Muscle of back (tissue), 11 donors: ENCODE measurements around the gene KIF16B. TPM values are rescaled to one million over a fixed set of nuclear protein-coding genes. Genes with fewer than 3 reads are reported as not detected.
"Not testable (repeated sequence)": the region's sequence is repeated elsewhere in the genome, so short reads cannot be mapped to it uniquely, and the experiment has no call there.

ENCODE experiments used
- DNase-seq, 3 donors: peaks; one replicate each; pipeline versions ENCODE4 v3.0.0 to v3.0.0-alpha.2; 2013
- polyA plus RNA-seq, 10 donors: library from polyadenylated mRNA; unstranded; fragments of 120-200 nt; gene quantifications; one replicate each; pipeline ENCODE4 v1.2.1, GENCODE V29; 2013; ENCODE audit not compliant: insufficient read length in 10 of 10

The KIF16B gene
- polyA plus RNA-seq, 10 donors = 13.1 to 35.8 (median 18.4) TPM

DNA sequence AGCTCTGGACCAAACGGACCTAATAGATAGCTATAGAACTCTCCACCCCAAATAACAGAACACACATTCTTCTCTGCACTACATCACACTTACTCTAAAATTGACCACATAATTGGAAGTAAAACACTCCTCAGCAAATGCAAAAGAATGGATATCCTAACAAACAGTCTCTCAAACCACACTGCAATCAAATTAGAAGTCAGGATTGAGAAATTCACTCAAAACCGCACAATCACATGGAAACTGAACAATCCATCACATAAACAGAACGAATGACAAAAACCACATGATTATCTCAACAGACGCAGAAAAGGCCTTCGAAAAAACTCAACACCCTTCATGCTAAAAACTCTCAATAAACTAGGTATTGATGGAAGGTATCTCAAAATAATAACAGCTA, 50.6 kb downstream of the KIF16B start:
- not testable (repeated sequence) for DNase-seq

DNA sequence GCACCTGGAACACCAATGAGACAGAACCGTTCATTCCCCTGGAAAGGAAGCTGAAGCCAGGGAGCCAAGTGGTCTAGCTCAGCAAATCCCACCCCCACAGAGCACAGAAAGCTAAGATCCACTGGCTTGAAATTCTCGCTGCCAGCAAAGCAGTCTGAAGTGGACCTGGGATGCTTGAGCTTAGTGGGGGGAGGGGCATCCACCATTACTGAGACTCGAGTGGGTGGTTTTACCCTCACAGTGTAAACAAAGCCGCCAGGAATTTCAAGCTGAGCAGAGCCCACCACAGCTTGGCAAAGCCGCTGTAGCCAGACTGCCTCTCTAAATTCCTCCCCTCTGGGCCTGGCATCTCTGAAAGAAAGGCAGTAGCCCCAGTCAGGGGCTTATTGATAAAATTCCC, 53.1 kb downstream of the KIF16B start:
- DNase-seq = no peak

DNA sequence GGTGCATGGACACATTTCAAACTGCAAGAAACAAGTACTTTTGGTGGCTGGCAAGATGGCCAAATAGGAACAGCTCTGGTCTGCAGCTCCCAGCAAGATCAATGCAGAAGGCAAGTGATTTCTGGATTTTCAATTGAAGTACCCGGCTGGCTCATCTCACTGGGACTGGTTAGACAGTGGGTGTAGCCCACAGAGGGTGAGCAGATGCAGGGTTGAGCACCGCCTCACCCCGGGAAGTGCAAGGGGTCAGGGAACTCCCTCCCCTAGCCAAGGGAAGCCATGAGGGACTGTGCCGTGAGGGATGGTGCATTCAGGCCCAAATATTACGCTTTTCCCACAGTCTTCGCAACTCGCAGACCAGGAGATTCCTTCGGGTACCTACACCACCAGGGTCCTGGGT, 53.6 kb downstream of the KIF16B start:
- not testable (repeated sequence) for DNase-seq

DNA sequence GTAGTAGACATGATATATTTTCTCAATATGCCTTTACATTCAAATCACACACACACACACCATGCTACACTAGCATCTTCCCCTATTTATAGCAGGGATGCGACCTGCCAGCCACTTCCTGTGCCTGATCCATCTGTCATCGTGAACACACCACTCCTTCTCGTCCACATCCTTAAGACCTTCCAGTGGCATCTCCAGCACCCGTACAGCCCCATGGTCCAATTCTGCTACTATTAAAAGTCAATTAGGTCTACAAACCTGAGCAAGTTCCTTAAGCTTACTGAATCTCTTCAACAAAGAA, 54.5 kb downstream of the KIF16B start:
- no peak for DNase-seq

DNA sequence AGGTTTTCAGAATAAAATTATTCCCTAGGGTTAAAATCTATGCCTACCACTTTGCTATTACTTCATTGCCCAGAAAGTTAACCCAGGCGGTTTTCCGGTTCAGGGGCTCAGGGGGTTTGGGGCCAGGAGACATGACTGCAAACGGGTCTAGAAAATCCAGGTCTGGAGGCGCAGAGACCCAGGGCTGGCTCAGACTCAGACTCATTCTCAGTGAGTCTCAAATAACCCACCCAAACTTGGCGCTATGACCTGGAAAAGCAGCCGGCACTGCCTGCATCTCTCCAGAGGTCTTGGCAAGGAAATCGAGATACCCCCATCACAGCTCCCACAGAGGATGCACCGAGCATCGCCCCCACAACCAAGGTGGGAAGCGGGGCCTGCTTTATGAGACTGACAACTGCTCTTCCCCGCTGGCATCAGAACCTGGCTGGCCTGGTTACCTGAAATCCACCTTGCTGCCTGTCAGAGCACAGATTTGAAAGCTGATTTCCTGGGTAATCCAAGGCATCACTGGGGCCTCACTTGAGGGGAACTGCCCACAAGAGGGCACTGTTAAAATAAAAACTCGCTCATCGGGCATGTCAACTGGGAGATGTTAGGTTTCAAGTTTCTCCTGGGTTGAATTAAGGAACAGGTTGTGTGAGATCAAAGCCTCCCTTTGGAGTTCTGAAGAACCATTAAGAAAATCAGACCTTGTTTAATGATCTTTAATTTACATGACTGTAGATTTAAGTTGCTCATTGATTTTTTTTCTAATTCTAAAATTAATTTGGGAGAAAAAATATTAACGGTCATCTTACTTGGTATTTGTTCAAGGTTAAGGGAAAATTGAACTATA, 55.1 kb downstream of the KIF16B start:
- peak; percentile 30 to 38 (median 37) for DNase-seq

DNA sequence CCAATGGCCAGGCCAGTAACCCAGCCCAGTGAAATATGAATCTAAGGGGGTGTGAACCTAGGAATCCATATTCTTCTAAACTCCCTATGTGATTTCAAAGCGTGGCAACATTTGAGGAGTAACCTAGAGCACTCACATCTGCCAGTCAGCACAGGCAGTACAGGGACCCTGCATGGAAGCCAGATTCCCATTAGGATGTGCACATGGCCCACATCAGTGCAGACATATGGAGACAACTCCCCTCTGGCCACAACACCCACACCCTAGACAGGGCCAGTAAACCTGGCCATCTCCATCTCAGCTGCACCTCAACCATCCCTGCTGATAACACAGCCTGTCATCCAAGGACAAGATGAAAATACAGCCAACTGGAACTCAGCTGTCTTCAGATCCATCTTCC, 56.5 kb downstream of the KIF16B start:
- DNase-seq = no peak

DNA sequence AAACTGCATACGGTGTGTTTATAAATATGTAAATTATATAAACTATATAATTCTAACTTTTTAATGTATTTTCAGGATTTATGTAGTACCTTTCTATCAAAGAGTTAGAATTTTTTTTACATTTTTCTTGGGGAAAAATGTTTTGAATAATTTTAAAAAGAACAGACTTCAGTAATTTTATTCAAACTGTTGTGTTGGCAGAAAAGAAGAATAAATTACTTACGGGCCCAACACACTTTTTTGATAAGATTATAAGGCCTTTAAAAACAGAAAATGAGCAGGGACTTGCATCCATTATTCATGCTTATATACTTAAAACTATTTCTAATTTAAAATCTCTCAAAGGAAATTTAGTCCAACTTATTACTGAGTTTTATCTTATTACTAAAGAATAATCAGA, 58.2 kb downstream of the KIF16B start:
- no peak for DNase-seq

DNA sequence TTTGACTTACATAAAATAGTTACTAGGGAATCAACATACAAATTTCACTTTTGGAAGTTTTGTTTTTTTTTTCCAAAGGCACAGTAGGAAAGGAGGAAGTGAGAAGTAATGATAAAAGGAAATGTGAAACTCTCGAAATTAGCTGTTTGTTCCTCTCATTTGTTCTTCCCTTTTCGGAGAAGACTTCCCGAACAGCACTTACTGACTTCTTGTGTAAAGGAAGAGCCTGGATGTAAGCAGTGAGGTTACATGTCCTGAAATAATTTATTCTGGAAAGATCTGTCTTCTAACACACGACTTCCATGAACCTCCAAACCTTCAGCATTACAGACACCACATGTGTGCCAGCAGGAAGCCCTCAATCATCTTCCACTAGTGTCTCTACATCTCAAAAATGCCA, 59.1 kb downstream of the KIF16B start:
- no peak for DNase-seq

DNA sequence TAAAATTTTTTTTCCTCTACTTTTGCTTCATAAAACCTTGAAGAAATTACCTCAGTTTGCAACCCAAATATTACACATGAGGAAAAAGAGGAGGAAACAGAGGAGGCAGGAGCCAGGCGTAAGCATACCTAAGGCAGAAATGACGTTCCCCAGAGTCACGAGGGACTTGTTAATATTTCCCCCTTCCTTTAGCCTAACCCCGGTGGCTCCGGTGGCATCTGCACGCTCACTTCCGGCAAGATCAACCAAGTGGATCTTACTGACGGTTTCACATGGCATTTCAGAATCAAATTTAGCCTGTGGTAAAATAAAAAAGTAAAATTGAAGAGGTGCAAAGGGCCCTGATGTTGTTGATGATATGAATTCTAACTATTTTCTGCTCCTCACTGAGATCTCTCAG, 67.4 kb downstream of the KIF16B start:
- no peak for DNase-seq

DNA sequence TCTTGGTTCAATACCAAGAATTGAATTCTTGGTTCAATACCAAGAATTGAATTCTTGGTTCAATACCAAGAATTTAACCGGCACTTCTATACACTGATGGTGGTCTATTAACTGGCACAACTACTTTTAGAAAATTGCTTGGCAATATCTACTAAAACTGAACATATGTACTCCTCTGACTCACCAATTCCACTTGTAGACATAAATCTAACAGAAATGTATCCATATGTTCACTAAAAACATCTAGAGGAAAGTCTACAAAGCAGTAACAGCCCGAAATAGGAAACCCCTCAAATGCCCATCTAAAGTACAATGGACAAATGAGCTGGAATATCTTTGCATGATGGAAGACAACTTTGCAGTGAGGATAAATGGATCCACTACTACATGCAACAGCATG, 71.9 kb downstream of the KIF16B start:
- peak in 1 of 3 donors; percentile 51 for DNase-seq

DNA sequence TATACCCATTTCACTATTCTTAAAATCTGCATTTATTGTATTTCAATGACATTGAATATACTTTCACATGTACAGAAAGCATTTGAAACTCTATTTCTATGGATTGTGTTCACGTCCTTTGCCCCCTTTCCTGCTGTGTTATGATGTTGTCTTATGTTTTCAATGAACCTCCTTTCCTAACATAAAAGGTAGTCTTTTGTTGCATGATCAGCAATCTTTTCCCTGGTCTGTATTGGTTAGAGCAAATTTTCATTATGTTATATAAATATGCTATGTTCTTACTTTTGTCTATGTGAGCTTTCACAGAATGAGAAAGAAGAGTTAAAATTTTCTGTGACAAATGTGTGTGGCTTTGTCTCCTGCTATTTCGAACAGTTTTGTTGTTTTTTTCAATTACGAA, 73.1 kb downstream of the KIF16B start:
- no peak for DNase-seq

DNA sequence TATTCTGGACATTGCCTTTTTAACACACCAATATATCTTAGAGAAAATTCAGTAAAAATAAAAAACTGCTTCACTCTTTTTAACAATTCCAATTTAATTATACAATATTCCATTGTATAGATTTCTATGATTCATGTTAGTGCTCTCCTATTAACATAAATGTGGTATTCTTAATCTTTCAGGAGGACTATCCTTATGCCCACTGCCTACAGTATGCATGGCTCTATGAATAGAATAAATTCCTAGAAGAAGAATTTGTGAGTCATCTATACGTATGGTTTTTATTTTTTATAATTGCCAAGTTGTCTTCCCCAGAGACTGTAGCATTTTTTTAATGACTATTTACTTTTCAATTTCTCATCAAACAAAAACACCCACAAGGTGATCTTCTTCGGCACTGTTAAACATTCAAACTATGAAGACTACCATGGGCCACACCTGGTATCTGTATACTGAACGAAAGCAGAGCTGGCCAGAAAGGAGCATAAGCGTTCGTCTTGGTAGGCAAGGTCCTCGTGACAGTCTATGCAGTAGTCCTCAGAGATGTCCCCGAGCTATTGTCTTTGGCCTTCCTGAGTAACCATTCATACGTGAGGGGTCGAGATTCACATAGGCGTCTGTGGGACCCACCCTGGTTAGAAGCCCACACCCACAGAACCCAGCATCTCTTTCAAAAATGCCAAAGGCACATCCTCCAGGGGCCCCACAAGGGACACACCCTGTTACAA, 74.6 kb downstream of the KIF16B start:
- DNase-seq = no peak

DNA sequence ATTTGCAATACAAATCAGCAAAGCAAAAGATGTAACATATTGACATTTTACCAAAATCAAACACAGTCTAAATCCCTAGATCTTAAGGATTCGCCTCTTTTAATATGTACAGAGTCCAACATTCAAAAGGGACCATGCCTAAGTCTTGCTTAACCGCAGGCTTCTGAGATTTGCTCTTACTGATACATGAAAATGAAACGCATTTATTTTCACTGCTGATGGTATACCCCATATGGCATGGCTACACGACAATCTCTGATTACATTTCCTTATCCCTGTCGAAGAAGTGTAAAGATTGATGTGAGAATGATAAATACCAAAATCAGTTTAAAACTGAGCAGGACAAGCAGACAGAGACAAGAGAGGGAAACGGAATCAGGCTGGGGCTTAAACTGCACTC, 75.4 kb downstream of the KIF16B start:
- DNase-seq = no peak

DNA sequence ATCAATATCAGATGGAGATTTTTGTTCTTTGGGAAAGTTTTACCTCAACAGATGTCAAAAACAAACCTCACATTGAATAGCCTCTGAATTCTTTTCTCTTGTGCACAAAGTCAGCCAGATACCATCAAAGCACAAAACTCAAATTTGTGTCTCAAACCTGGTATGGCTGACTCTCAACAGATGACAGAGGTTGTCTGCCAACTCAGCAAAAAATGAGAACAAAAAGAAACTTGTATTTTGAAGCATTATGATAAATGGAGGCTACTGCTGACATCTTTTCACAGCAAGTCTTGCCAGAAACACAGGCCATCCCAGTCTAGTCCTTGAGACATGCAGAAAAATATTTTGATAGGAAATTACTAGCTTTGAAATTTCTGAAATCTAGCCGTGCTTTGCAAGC, 79.8 kb downstream of the KIF16B start:
- no peak for DNase-seq

DNA sequence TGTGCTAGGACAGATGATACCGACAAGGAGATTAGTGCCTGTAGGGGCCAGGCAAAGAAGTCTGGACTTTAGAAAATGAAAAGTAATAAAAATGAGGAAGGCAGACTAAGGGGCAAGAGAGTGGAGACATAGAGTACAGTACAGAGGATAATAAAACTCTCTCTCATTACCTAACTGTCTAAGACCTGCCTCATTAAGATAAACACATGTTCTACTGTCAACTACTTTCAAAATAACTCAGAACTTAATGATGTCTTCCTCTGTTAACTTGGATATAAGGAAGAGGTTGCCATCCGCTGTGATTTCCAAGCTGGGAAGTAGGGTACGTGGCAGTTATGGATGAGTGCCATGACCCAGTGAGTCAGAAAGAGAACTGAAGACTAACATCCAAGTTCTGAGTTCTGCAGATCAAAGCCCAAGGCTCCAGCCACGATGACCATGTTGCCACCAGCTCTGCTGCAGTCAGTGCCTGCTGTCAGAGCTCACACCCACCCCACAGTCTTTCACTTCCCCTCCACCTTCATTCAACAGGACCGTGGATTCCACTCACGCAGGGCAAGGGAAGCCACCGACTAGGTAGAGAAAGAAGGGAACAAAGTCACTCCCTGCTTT, 81.8 kb downstream of the KIF16B start:
- no peak for DNase-seq

DNA sequence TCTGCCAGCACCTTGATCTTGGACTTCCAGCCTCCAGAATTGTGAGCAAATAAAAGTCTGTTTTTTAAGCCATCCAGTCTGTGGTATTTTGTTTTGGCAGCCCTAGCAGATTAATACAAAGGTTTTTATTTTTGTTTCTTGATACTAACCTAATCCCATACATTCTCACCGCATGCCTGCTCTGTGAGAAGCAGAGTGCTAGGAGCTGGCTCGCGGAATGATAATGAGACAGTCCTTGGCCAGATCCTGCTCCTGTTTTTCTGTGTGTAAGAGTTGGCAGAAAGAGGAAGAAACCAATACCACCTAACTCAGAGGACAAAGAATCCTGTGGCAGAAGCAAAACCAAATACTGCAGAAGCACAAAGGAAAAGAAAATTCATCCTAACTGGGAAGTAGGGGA, 82.6 kb downstream of the KIF16B start:
- DNase-seq = no peak

DNA sequence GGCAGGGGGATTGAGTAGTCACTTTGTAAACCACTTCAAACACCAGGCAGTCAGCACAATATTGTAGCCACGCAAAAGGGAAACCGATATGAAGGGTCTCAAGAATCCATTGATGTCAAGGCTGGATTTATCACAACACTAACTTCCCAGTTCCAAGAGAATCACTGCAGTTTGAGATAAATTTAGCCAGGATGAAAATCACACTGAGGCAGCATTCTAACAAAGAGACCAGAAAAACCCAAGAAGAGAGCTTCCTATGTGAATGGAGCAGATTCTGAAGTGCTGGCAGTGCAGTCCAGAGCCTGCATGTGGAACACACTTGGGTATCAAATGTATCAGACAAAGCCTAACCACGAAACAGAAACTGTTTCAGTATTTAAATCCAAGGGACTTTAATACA, 84.6 kb downstream of the KIF16B start:
- no peak for DNase-seq

DNA sequence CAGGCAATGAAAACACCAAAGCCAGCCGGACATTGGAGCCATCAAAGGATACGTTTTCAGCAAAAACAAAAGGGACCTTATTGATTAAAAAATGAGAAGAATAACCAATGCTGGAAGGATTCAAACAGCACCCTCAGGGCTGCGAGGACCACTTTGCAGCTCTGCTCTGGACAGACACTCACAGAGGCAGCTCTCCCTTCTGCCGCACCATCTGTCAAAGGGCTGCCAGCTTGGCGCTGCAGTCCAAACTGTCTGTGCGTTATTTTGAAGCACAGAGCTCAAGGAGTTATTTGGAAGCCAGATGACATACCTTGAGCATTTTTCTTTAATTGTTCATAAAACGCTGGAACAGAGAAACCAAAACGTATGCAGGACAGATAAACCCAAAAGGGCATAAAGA, 85.2 kb downstream of the KIF16B start:
- no peak for DNase-seq

DNA sequence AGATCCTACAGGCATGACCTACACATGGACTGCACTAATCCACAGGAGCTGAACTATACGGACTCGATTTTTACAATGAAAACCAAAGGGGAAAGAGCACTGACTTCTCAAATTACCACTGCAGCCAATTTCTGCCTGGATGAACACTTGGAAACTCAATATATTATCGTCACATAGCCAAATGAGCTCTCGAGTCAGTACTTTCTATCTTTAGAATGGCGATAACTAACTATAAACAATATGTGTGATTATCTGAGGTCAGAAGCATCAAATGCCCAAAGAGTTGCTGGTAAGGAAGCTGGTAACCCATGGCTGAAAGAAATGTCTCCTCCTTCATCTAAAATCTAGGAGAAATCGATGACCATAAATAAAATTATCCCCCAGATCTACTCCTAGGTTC, 86.7 kb downstream of the KIF16B start:
- DNase-seq = no peak

DNA sequence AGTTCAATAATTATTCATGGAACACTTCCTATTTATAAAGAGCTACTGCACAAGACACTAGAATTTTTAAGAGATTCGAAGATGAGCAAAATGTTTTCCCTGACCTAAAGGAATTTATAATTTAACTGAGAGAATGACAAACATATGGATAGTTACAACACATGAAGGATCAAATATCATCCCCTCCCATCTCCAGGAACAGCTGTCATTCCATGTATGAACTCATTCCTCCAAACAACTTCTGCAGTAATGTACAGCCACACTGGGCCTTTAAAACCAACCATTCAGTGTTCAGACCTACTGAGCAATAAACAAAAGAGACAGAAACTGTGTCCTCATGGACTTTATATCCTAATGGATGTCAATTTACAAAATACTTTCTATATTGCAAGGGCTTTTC, 87.8 kb downstream of the KIF16B start:
- DNase-seq = peak; percentile 53 to 86 (median 77)

DNA sequence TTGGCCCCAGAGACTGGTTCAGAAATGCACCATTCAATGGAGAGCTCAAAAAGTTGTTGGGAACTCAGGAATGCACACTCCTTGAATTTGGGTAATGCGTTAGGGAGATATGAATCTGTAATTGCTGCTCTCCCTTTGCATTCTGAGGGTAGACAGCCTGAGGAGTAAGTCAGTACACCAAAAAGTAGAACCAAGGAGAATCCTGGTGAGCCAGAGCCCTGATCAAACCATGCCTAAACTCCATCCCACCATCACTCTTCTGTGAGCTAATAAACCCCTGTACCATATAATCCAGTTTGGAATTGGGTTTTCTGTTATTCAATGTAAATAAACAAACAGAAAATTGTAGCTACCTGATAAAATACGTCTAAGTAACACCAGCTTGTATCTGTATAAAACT, 90.2 kb downstream of the KIF16B start:
- DNase-seq = no peak

DNA sequence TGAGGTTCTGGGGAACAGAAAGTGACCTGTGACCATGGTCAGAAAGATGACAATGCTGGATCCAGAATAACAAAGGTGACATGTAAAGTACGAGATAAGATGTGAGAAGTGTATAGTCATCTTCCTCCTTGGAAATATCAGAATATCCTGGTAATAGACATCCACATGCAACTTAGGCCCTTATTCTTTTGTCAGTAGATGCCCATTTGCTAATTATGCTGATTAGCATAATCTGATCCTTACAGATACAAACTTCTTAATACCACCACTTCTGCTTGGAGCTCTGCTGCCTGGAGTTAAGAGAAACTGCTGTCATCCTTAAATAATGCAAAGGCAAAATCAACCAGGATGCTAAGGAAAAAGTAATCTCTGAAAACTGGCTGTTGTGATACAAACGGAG, 91.3 kb downstream of the KIF16B start:
- DNase-seq = no peak

DNA sequence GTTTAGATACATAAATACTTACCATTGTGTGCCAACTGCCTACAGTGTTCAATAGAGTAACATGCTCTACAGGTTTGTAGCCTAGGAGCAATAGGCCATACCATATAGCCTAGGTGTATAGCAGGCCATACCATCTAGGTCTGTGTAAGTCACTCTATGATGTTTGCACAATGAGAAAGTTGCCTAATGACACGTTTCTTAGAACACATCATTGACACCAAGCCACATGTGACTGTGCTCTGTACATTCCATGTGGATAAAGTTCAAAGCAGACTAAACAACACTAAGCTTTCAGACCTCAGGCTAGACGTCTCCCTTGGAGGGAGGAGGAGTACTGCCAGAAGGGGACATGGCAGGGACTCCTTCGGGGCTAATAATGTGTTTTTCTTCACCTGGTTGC, 93.6 kb downstream of the KIF16B start:
- DNase-seq = no peak
